ENCODE measurements around the gene PDPR. TPM values are rescaled to one million over a fixed set of nuclear protein-coding genes. Genes with fewer than 3 reads are reported as not detected.
"Not testable (repeated sequence)": the region's sequence is repeated elsewhere in the genome, so short reads cannot be mapped to it uniquely, and the experiment has no call there.

PDPR gene
- total RNA-seq, 1 donor from 2014 or later: 41.4 TPM

- H3K27me3 Mint-ChIP-seq (ENCODE audit: insufficient read depth); DNase-seq (ENCODE audit: low spot score); H3K36me3 Mint-ChIP-seq (ENCODE audit: low read depth); intact Hi-C loops (cut with micrococcal nuclease); H3K27ac Mint-ChIP-seq; H3K4me1 Mint-ChIP-seq (ENCODE audit: low read depth); H3K9me3 Mint-ChIP-seq; H3K4me3 Mint-ChIP-seq: not testable (repeated sequence)
Measured at GRCh38 chr16:70196683-70197300, 82.7 kb downstream of the PDPR start.

- H3K27ac Mint-ChIP-seq; intact Hi-C loops (cut with micrococcal nuclease); DNase-seq (ENCODE audit: low spot score); H3K27me3 Mint-ChIP-seq (ENCODE audit: insufficient read depth); H3K9me3 Mint-ChIP-seq; H3K36me3 Mint-ChIP-seq (ENCODE audit: low read depth); H3K4me1 Mint-ChIP-seq (ENCODE audit: low read depth); H3K4me3 Mint-ChIP-seq: not testable (repeated sequence)
Measured at GRCh38 chr16:70197611-70198010, 83.5 kb downstream of the PDPR start.

GRCh38 chr16:70198230-70198629, 84.1 kb downstream of the PDPR start:
- DNase-seq (ENCODE audit: low spot score); H3K9me3 Mint-ChIP-seq; H3K27ac Mint-ChIP-seq: not testable (repeated sequence)

GRCh38 chr16:70198666-70199065, 84.5 kb downstream of the PDPR start:
- H3K27ac Mint-ChIP-seq: not testable (repeated sequence)

More at GRCh38 chr16:70198230-70198629, 84.1 kb downstream of the PDPR start:
- H3K4me3 Mint-ChIP-seq; H3K27me3 Mint-ChIP-seq (ENCODE audit: insufficient read depth); intact Hi-C loops (cut with micrococcal nuclease); H3K36me3 Mint-ChIP-seq (ENCODE audit: low read depth); H3K4me1 Mint-ChIP-seq (ENCODE audit: low read depth): not testable (repeated sequence)

GRCh38 chr16:70199170-70199569, 85.0 kb downstream of the PDPR start:
- H3K27me3 Mint-ChIP-seq (ENCODE audit: insufficient read depth); H3K36me3 Mint-ChIP-seq (ENCODE audit: low read depth); H3K4me3 Mint-ChIP-seq; H3K27ac Mint-ChIP-seq; DNase-seq (ENCODE audit: low spot score); intact Hi-C loops (cut with micrococcal nuclease); H3K9me3 Mint-ChIP-seq; H3K4me1 Mint-ChIP-seq (ENCODE audit: low read depth): not testable (repeated sequence)

More at GRCh38 chr16:70198666-70199065, 84.5 kb downstream of the PDPR start:
- H3K9me3 Mint-ChIP-seq; H3K27me3 Mint-ChIP-seq (ENCODE audit: insufficient read depth); DNase-seq (ENCODE audit: low spot score); H3K4me3 Mint-ChIP-seq; intact Hi-C loops (cut with micrococcal nuclease); H3K36me3 Mint-ChIP-seq (ENCODE audit: low read depth); H3K4me1 Mint-ChIP-seq (ENCODE audit: low read depth): not testable (repeated sequence)

GRCh38 chr16:70200063-70200462, 85.9 kb downstream of the PDPR start:
- DNase-seq (ENCODE audit: low spot score); H3K4me1 Mint-ChIP-seq (ENCODE audit: low read depth); intact Hi-C loops (cut with micrococcal nuclease); H3K27ac Mint-ChIP-seq; H3K9me3 Mint-ChIP-seq; H3K36me3 Mint-ChIP-seq (ENCODE audit: low read depth); H3K27me3 Mint-ChIP-seq (ENCODE audit: insufficient read depth); H3K4me3 Mint-ChIP-seq: not testable (repeated sequence)

- H3K4me1 Mint-ChIP-seq (ENCODE audit: low read depth); intact Hi-C loops (cut with micrococcal nuclease); H3K27me3 Mint-ChIP-seq (ENCODE audit: insufficient read depth); H3K36me3 Mint-ChIP-seq (ENCODE audit: low read depth); DNase-seq (ENCODE audit: low spot score); H3K4me3 Mint-ChIP-seq; H3K27ac Mint-ChIP-seq; H3K9me3 Mint-ChIP-seq: not testable (repeated sequence)
Measured at GRCh38 chr16:70203508-70203907, 89.4 kb downstream of the PDPR start.

- DNase-seq (ENCODE audit: low spot score); H3K4me1 Mint-ChIP-seq (ENCODE audit: low read depth); H3K36me3 Mint-ChIP-seq (ENCODE audit: low read depth); intact Hi-C loops (cut with micrococcal nuclease); H3K27me3 Mint-ChIP-seq (ENCODE audit: insufficient read depth); H3K27ac Mint-ChIP-seq; H3K4me3 Mint-ChIP-seq; H3K9me3 Mint-ChIP-seq: not testable (repeated sequence)
Measured at GRCh38 chr16:70204010-70204409, 89.9 kb downstream of the PDPR start.

GRCh38 chr16:70204668-70205405, 90.7 kb downstream of the PDPR start:
- intact Hi-C loops (cut with micrococcal nuclease); H3K9me3 Mint-ChIP-seq; DNase-seq (ENCODE audit: low spot score); H3K4me1 Mint-ChIP-seq (ENCODE audit: low read depth); H3K27ac Mint-ChIP-seq; H3K4me3 Mint-ChIP-seq; H3K27me3 Mint-ChIP-seq (ENCODE audit: insufficient read depth); H3K36me3 Mint-ChIP-seq (ENCODE audit: low read depth): not testable (repeated sequence)

- H3K9me3 Mint-ChIP-seq; H3K4me3 Mint-ChIP-seq; H3K27me3 Mint-ChIP-seq (ENCODE audit: insufficient read depth); H3K27ac Mint-ChIP-seq; intact Hi-C loops (cut with micrococcal nuclease); H3K4me1 Mint-ChIP-seq (ENCODE audit: low read depth); DNase-seq (ENCODE audit: low spot score): not testable (repeated sequence)
- peaks cover 12% of the 10 kb centered on the region for H3K36me3 Mint-ChIP-seq (ENCODE audit: low read depth)
Measured at GRCh38 chr16:70206382-70206781, 92.2 kb downstream of the PDPR start.

Other genes with a start within 250 kb of the PDPR start
- 0.39 and 0.67 TPM in 2 replicates for gene CLEC18A, start 163.0 kb upstream of the PDPR start, total RNA-seq
- 0.17 and 0.47 TPM in 2 replicates for gene CLEC18C, start 59.5 kb downstream of the PDPR start, total RNA-seq
- gene EXOSC6, start 137.6 kb downstream of the PDPR start, total RNA-seq: 40.5 and 42.1 TPM in 2 replicates
- gene AARS1, start 175.2 kb downstream of the PDPR start, total RNA-seq: 109 and 111 TPM in 2 replicates
- 28.0 and 31.2 TPM in 2 replicates for gene DDX19B, start 184.9 kb downstream of the PDPR start, total RNA-seq
- gene DDX19A, start 232.6 kb downstream of the PDPR start, total RNA-seq: 66.6 and 70.3 TPM in 2 replicates

Data from activated T-helper 1 cell treated with anti-CD3 and anti-CD28 coated beads, Interleukin-12 subunit alpha, Interleukin-12 subunit beta, Interleukin-2, Interleukin-4 antibody, amounts not matched to agents 30 ng/mL and 10 ng/mL and 1 ng/mL, durations not matched to agents 14 hours and 24 hours and 36 hours (primary cell).